SK-N-MC (cell line): ENCODE results near the gene SPPL2A.

Source experiments
- EZH2 ChIP-seq: fragments of 200-600 bp; sonication (generic); IDR thresholded peaks from one replicate; pipeline ENCODE4 v1.6.1; 2017; ENCODE audit warnings: antibody characterized with exemption
- FOXP2 ChIP-seq: optimal IDR thresholded peaks from 2 replicates; pipeline ENCODE3; 2011; ENCODE audit warnings: mild to moderate bottlenecking, moderate library complexity; ENCODE audit not compliant: insufficient read depth; ENCODE audit errors: extremely low read length, control extremely low read depth
- POLR2AphosphoS5 ChIP-seq: IDR thresholded peaks from 2 replicates; pipeline ENCODE4 v1.6.1; 2012; ENCODE audit warnings: mild to moderate bottlenecking, low read depth, low read length, borderline replicate concordance

DNA sequence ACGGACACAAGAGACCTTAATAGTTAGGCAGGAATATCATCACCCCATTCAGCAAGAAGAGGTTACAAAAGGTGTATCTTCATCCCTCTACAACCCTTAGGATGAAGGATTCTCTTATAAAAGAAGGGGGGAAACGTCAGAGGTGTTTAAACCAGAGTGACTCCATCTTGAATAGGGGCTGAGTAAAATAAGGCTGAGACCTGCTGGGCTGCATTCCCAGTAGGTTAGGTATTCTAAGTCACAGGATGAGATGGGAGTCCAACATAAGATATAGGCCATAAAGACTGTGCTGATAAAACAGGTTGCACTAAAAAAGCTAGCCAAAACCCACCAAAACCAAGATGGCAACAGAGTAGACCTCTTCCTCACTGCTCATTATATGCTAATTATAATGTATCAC, 95.4 kb downstream of the SPPL2A start:
- TF ChIP-seq POLR2AphosphoS5 (no peak), EZH2 (no peak), FOXP2 (no peak)
